Mucosa of descending colon (tissue), 3 donors: Measurements from ENCODE around the gene GSK3B. TPM values are rescaled to one million over a fixed set of nuclear protein-coding genes. Genes with fewer than 3 reads are reported as not detected.

Experiments used
- ATAC-seq: fragments of 200-7000 bp; cut with Tn5 transposase; one replicate; pipeline ENCODE4 v1.9.1; 2020; ENCODE audit warnings: mild to moderate bottlenecking, moderate library complexity
- DNase-seq, 3 donors: peaks; one replicate each; pipeline ENCODE4 v3.0.0-alpha.2; 2020
- H3K36me3 ChIP-seq: fragments of 200-600 bp; one replicate; pipeline ENCODE4 v1.8.0; 2021; ENCODE audit warnings: low read depth, mild to moderate bottlenecking
- H3K4me1 ChIP-seq: fragments of 200-600 bp; one replicate; pipeline ENCODE4 v1.8.0; 2021; ENCODE audit warnings: low read depth, mild to moderate bottlenecking
- H3K4me3 ChIP-seq: fragments of 200-600 bp; one replicate; pipeline ENCODE4 v1.8.0; 2021; ENCODE audit warnings: mild to moderate bottlenecking
- H3K9me3 ChIP-seq: fragments of 200-600 bp; one replicate; pipeline ENCODE4 v1.8.0; 2021; ENCODE audit warnings: mild to moderate bottlenecking
- CTCF ChIP-seq: fragments of 200-600 bp; IDR thresholded peaks from one replicate; pipeline ENCODE4 v1.8.0; 2022; ENCODE audit warnings: antibody characterized with exemption, mild to moderate bottlenecking
- intact Hi-C, 2 donors: fragments of 100-400 bp; cut with DNase I in 1 of 2; cut with micrococcal nuclease in 1 of 2; formaldehyde crosslinking; loops; one replicate each; pipeline versions ENCODE4 v1.11.0 to v1.11.1; 2022; cut with DNase I, micrococcal nuclease
- total RNA-seq, 3 donors: library from RNA; stranded (reverse); fragmentation: NEBNext Ultra II Directional in 2 of 3; extraction: Animal tissue kit (Norgen Biotek cat#: 25700) in 2 of 3; gene quantifications; one replicate each; pipeline versions ENCODE4 v1.2.1 to v1.2.4, GENCODE V29; 2021 to 2023
- donor health status: DM: no; HTN: no; CAD: no; lungs with moderate emphysema.
- donor health status: DM: no; HTN: no; CAD: no.
- donor health status: DM: no; HTN: yes; CAD: no.

Gene GSK3B
- total RNA-seq, 3 donors from 2014 or later = 40.1 to 41.9 (median 41.0) TPM

DNA sequence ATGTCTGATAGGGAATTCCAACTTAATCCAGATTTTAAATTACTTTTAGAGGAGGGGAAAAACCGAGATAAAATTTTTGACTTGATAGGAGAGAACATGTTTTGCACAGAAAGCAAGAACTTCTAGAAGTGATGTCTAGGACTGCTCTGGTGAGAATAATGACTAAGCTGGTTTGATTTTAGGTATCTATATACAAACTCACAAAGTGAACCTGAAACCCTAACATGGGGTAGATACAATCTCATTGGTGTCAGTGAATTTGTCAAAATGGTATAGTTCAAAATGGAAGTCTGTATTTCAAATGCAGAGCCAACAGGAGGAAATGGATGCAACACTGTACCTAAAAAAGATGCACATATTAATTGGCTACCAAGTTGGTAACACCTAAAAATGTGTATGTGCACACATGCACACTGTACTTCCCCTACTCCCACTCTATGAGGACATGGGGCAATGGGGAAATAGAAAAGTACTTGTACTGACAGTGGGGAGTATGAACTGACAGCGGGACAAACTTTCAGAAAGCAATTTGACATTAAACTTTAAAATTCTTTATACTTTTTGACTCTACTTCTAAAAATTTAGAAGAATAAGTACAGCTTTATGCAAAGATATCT is 259.4 kb downstream of the GSK3B start:
- Histone ChIP-seq H3K4me1 (no peaks in the 10 kb centered on the region), H3K36me3 (no peaks in the 10 kb centered on the region), H3K9me3 (no peaks in the 10 kb centered on the region), H3K4me3 (no peak overlapping the region)
- DNase-seq (no peak), ATAC-seq (no peak)
- no peak for TF ChIP-seq CTCF
- intact Hi-C loops = no loop called here

- DNase-seq = no peak
- H3K4me3 ChIP-seq = no peak overlapping the region
- H3K9me3 ChIP-seq = no peaks in the 10 kb centered on the region
- no peaks in the 10 kb centered on the region for H3K4me1 ChIP-seq
- H3K36me3 ChIP-seq = no peaks in the 10 kb centered on the region
- intact Hi-C loops = no loop called here
- ATAC-seq = no peak
- no peak for TF ChIP-seq CTCF
Observed at GRCh38 chr3:119831941-119832371, 262.3 kb downstream of the GSK3B start.

DNA sequence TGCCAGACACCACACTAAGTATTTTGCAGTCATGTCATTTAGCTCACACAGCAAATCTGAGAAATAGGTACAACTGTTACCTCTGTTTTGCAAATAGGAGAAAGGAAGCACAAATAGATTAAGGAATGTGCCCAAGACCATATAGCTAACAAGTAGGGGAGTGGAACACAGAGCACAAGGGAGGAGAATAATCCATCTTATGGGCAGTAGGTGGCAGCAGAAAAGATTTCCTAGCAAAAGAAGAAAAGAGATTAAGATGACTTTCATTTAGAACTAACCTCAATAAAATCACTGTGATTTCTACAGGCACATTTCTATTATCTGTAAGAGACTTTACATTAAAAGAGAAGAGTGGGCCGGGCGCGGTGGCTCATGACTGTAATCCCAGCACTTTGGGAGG is 263.2 kb downstream of the GSK3B start:
- intact Hi-C loops = no loop called here
- TF ChIP-seq CTCF = no peak
- no peaks in the 10 kb centered on the region for H3K9me3 ChIP-seq
- DNase-seq = no peak
- H3K36me3 ChIP-seq = no peaks in the 10 kb centered on the region
- H3K4me1 ChIP-seq = no peaks in the 10 kb centered on the region
- no peak overlapping the region for H3K4me3 ChIP-seq
- ATAC-seq = no peak

DNA sequence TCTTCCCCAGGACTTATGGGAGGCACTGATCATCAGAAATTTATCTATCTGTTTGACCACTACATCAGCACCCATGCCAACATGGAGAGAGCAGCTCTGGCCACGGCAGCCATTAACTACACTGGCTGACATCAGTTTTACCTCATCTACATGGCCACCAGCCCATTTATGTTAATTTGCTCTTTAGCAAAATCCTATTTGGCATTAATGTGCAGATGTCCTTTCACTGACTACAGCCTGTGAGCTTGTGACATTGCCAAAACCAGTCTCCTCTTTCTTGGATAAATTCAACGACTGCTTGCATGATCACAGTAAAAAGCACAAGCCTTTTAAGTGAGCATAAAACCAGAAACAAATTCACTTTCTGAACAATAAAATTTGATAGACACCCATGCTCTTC is 264.8 kb downstream of the GSK3B start:
- intact Hi-C loops = no loop called here
- DNase-seq = no peak
- Histone ChIP-seq H3K4me3 (no peak overlapping the region), H3K36me3 (no peaks in the 10 kb centered on the region), H3K4me1 (no peaks in the 10 kb centered on the region), H3K9me3 (no peaks in the 10 kb centered on the region)
- no peak for TF ChIP-seq CTCF
- ATAC-seq = no peak

DNA sequence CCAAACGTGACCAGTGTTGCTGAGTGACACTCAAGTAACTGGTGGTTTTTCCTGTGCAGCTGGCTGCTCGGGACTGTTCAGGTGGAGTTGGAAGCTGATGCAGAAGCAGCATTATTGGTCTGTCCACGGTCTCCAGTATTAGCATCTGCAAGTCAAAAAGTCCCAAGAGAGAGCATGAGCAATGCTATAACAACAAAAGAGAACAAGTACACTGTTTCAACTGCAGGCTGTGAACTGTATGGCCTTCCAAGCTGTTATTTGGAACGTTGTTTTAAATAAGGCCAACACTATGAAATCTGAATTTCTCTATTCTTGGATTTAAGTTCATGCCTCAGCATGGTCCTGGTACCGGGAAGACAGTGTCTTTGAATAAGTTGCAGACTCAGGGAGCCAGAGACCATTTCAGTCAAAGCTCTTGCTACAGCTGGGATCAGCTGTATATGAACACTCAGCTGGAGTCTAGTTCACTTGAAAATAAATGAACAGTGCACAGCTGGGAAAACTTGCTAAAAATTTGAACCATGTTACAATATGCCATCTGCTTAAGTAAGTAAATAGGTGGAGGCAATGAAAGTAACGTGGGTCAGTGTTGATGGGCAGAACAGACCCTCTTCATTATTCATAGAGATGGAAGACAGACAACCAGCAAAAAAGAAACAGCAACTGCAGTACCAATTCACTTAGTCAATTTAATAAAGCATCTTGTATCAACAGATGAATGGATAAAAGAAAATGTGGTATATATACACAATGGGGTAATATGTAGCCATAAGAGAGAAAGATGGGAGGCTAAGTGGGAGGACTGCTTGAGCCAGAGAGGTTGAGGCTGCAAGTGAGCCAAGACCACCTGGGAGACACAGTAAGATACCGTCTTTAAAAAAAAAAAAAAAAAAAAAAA is 267.3 kb downstream of the GSK3B start:
- H3K9me3 ChIP-seq = no peaks in the 10 kb centered on the region
- intact Hi-C loops = no loop called here

More for the DNA sequence above, 267.3 kb downstream of the GSK3B start:
- no peak overlapping the region for H3K4me3 ChIP-seq
- TF ChIP-seq CTCF = no peak
- no peaks in the 10 kb centered on the region for H3K4me1 ChIP-seq
- DNase-seq (no peak), ATAC-seq (no peak)
- no peaks in the 10 kb centered on the region for H3K36me3 ChIP-seq
